OCI-LY3 (cell line): ENCODE measurements around the gene ERGIC1.

Experiments
- H2AFZ ChIP-seq: fragments of 200-600, 300-600 bp; shearing (Covaris generic); 2 replicates; pipeline ENCODE4 v1.6.0; 2014; ENCODE audit warnings: antibody characterized with exemption, low read depth, low read length
- H3K27ac ChIP-seq: fragments of 200-600, 300-600 bp; sonication (generic); 2 replicates; pipeline ENCODE4 v1.5.1; 2014; ENCODE audit warnings: mild to moderate bottlenecking, low read length, moderate library complexity, mixed read lengths
- H3K27me3 ChIP-seq: fragments of 200-600, 300-600 bp; sonication (generic); 2 replicates; pipeline ENCODE4 v1.6.1; 2014; ENCODE audit warnings: low read depth, low read length, mixed read lengths
- H3K36me3 ChIP-seq: fragments of 200-600, 300-600 bp; sonication (generic); replicated peaks from 2 replicates; pipeline ENCODE3; 2014; ENCODE audit warnings: low read depth, low read length, mixed read lengths
- H3K4me1 ChIP-seq: fragments of 300-600, 200-600 bp; sonication (generic); 2 replicates; pipeline ENCODE4 v1.6.1; 2014; ENCODE audit warnings: low read length, mixed read lengths
- H3K4me2 ChIP-seq: fragments of 200-600, 300-600 bp; sonication (generic); 2 replicates; pipeline ENCODE4 v1.6.1; 2014; ENCODE audit warnings: low read length, mixed read lengths
- H3K4me3 ChIP-seq: fragments of 300-600, 200-600 bp; sonication (generic); 2 replicates; pipeline ENCODE4 v1.5.1; 2014; ENCODE audit warnings: antibody characterized with exemption, mild to moderate bottlenecking, low read length, moderate library complexity
- H3K79me2 ChIP-seq: fragments of 300-600, 200-600 bp; shearing (Covaris generic); 2 replicates; pipeline ENCODE4 v1.6.1; 2014; ENCODE audit warnings: mild to moderate bottlenecking, low read length, mixed read lengths
- H3K9ac ChIP-seq: fragments of 300-600, 200-600 bp; shearing (Covaris generic); 2 replicates; pipeline ENCODE4 v1.6.0; 2014; ENCODE audit warnings: mild to moderate bottlenecking, low read length, moderate library complexity
- H3K9me3 ChIP-seq: fragments of 200-600, 300-600 bp; shearing (Covaris generic); 2 replicates; pipeline ENCODE4 v1.6.1; 2014; ENCODE audit warnings: low read length, mixed read lengths; ENCODE audit not compliant: insufficient read depth
- H4K20me1 ChIP-seq: fragments of 200-600, 300-600 bp; sonication (generic); 2 replicates; pipeline ENCODE4 v1.6.1; 2016; ENCODE audit warnings: low read length, mixed read lengths; ENCODE audit not compliant: insufficient read depth
- EZH2phosphoT487 ChIP-seq: fragments of 200-600 bp; shearing (Covaris generic); IDR thresholded peaks from 2 replicates; pipeline ENCODE4 v1.6.1; 2018; ENCODE audit warnings: antibody characterized with exemption, mixed run types, low read depth
- TF ChIP-seq, protein P1 (sequence below): fragments of 200-600, 300-600 bp; sonication (generic); IDR thresholded peaks from 2 replicates; pipeline ENCODE4 v1.5.1; 2014; ENCODE audit warnings: antibody characterized with exemption, low read length, low read depth

Gene ERGIC1

DNA sequence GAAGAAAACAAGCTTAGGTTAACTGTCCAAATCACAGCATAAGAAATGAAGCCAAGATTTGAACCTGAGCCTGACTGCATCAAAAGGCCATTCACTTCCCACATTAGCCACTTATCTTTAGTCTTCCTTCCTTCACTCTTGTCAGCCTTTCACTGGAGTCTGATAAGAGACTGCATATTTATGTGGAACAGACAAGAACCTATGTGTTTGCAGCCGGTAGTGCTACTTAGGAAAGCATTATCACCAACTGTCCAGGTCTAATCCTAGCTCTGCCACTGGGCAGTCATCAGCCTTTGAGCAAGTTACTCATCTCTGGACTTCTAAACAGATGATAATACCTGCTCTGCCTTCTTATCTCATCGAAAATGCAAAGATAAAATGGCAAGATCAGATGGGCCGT is 137.4 kb downstream of the ERGIC1 start:
- Histone ChIP-seq H3K9me3 (no peaks in the 10 kb centered on the region), H2AFZ (no peak overlapping the region), H3K4me3 (no peak overlapping the region), H3K79me2 (no peaks in the 10 kb centered on the region), H3K9ac (no peak overlapping the region), H3K27me3 (no peaks in the 10 kb centered on the region), H3K27ac (no peak overlapping the region), H3K4me1 (no peaks in the 10 kb centered on the region), H4K20me1 (no peaks in the 10 kb centered on the region), H3K36me3 (peaks cover 3% of the 10 kb centered on the region), H3K4me2 (no peak overlapping the region)
- TF ChIP-seq, protein P1, sequence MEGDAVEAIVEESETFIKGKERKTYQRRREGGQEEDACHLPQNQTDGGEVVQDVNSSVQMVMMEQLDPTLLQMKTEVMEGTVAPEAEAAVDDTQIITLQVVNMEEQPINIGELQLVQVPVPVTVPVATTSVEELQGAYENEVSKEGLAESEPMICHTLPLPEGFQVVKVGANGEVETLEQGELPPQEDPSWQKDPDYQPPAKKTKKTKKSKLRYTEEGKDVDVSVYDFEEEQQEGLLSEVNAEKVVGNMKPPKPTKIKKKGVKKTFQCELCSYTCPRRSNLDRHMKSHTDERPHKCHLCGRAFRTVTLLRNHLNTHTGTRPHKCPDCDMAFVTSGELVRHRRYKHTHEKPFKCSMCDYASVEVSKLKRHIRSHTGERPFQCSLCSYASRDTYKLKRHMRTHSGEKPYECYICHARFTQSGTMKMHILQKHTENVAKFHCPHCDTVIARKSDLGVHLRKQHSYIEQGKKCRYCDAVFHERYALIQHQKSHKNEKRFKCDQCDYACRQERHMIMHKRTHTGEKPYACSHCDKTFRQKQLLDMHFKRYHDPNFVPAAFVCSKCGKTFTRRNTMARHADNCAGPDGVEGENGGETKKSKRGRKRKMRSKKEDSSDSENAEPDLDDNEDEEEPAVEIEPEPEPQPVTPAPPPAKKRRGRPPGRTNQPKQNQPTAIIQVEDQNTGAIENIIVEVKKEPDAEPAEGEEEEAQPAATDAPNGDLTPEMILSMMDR: no peak
- TF ChIP-seq EZH2phosphoT487: no peak

GRCh38 chr5:172972552-172972951 is 138.5 kb downstream of the ERGIC1 start:
- TF ChIP-seq, protein P1: no peak
- no peak for TF ChIP-seq EZH2phosphoT487
- Histone ChIP-seq H2AFZ (no peak overlapping the region), H3K9ac (no peak overlapping the region), H3K36me3 (peaks cover 3% of the 10 kb centered on the region), H3K4me1 (no peaks in the 10 kb centered on the region), H4K20me1 (no peaks in the 10 kb centered on the region), H3K4me2 (no peak overlapping the region), H3K4me3 (no peak overlapping the region), H3K27me3 (no peaks in the 10 kb centered on the region), H3K27ac (no peak overlapping the region), H3K9me3 (no peaks in the 10 kb centered on the region), H3K79me2 (no peaks in the 10 kb centered on the region)

DNA sequence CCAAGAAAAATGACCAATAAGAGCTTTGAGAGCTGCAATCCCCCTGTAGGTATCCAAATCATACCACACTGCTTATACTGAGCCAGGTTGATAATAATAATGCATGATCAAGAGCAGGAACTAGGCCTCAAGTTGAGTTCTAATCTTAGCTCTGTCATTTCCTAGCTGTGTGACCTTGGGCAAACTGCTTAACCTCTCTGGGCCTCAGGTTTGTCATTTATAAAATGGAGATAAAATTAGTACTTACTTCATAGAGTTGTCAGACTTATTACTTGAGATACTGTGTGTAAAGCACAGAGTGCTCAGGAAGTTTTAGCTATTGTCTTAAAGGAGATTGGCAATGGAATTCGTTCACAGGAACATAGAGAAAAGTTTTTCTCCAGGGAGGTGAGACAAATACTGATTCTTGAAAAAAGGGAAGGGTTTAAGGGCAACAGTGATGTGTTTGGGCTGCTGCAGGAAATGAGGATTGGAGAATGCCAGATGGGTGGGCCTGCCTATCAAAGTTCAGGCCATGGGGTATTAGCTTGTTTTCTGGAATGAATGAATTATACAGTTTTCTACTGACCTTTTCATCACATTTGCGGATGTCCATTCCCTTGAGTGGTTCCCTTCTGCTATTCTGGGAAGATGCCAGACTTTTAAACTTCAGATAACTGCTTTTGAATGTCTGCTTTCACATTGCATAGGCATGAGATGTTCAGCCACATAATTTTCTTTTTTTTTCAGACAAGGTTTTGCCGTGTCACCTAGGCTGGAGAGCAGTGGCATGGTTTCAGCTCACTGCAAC is 139.3 kb downstream of the ERGIC1 start:
- Histone ChIP-seq H3K27ac (no peak overlapping the region), H3K4me3 (no peak overlapping the region), H3K4me2 (no peak overlapping the region), H3K79me2 (no peaks in the 10 kb centered on the region), H3K4me1 (no peaks in the 10 kb centered on the region), H3K27me3 (no peaks in the 10 kb centered on the region), H3K9ac (no peak overlapping the region), H3K36me3 (peaks cover 3% of the 10 kb centered on the region), H3K9me3 (no peaks in the 10 kb centered on the region), H4K20me1 (no peaks in the 10 kb centered on the region), H2AFZ (no peak overlapping the region)
- TF ChIP-seq, protein P1: no peak
- no peak for TF ChIP-seq EZH2phosphoT487

DNA sequence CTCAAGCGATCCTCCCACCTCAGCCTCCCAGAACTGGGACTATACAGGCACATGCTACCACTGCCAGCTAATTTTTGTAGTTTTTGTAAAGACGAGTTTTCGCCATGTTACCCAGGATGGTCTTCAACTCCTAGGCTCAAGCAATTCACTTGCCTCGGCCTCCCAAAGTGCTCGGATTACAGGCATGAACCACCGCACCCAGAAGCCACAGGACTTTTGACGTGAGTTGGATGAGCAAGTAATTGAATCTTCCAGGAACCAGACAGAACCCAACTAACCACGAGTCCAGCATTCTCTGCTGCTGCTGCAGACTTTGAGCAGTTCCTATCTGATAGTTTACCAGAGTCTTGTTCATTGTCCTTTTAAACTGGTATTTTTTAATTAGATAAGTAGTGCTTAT is 139.9 kb downstream of the ERGIC1 start:
- H4K20me1 ChIP-seq: no peaks in the 10 kb centered on the region
- H2AFZ ChIP-seq: no peak overlapping the region
- no peaks in the 10 kb centered on the region for H3K79me2 ChIP-seq
- no peaks in the 10 kb centered on the region for H3K9me3 ChIP-seq
- no peaks in the 10 kb centered on the region for H3K4me1 ChIP-seq
- no peak overlapping the region for H3K27ac ChIP-seq
- no peaks in the 10 kb centered on the region for H3K27me3 ChIP-seq
- no peak overlapping the region for H3K4me2 ChIP-seq
- no peak overlapping the region for H3K4me3 ChIP-seq
- H3K36me3 ChIP-seq: peaks cover 3% of the 10 kb centered on the region
- TF ChIP-seq EZH2phosphoT487: no peak
- TF ChIP-seq, protein P1: no peak
- H3K9ac ChIP-seq: no peak overlapping the region
